BLaER1 treated with 17β-estradiol and CSF1 and Interleukin-3, amounts not matched to agents 10 nM and 100 nM (cell line): ENCODE measurements around the gene PFDN1.

Experiments used
- H3K27ac ChIP-seq, 11 experiments: shearing (Covaris generic); formaldehyde crosslinking; 2 replicates each; pipeline ENCODE4 v1.8.1; 2022
- H3K27me3 ChIP-seq, 11 experiments: shearing (Covaris generic); formaldehyde crosslinking; 2 replicates each; pipeline ENCODE4 v1.8.1; 2022
- H3K36me3 ChIP-seq, 11 experiments: shearing (Covaris generic); formaldehyde crosslinking; 2 replicates each; pipeline ENCODE4 v1.8.1; 2022
- H3K4me1 ChIP-seq, 10 experiments: shearing (Covaris generic); formaldehyde crosslinking; 2 replicates each; pipeline ENCODE4 v1.8.1; 2022
- H3K4me2 ChIP-seq, 11 experiments: shearing (Covaris generic); formaldehyde crosslinking; 2 replicates each; pipeline ENCODE4 v1.8.1; 2022
- H3K4me3 ChIP-seq, 10 experiments: shearing (Covaris generic); formaldehyde crosslinking; 2 replicates each; pipeline ENCODE4 v1.8.1; 2022
- H3K9ac ChIP-seq, 11 experiments: shearing (Covaris generic); formaldehyde crosslinking; 2 replicates each; pipeline ENCODE4 v1.8.1; 2022
- H3K9me3 ChIP-seq, 11 experiments: shearing (Covaris generic); formaldehyde crosslinking; replicated peaks in 1 of 11; 2 replicates each; pipeline ENCODE4 v1.8.1; 2022
- H4K20me1 ChIP-seq, 11 experiments: shearing (Covaris generic); formaldehyde crosslinking; 2 replicates each; pipeline ENCODE4 v1.8.1; 2022
- Cebpa-rat ChIP-seq, 11 experiments: shearing (Covaris generic); IDR thresholded peaks; 2 replicates each; pipeline ENCODE4 v1.8.1; 2022

The PFDN1 gene

DNA sequence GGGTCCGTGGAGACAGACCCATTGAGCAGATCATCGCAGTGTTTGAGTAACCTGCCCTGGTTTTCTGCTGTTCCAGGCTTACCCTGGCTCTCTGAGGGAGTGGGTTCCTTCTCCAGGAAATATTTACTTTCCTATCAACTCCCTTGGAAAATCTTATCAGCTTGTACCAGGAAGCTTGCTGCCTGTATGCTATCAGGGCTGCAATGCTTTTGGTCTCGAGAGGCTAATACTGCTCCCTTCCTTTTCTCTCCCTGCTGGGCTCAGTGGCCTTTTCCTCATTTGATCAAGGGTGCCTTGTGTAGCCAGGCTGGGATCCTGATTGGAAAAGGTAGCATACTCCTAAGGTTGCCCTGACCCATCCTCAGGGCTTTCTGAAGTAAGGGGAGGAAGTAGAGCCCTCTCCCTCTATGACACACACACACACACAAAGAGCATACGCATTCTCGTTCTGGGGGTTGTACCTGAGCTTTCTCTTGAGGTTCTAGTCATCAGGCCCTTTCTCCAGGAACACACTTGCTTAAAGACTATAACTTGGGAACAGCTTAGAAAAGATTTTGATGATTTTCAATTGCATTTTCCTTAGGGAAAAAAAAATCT lies 86.3 kb downstream of the PFDN1 start:
- no peak overlapping the region for H3K9ac ChIP-seq
- peaks cover 32 to 68% (median 54%) of the 10 kb centered on the region in 10 experiments for H3K4me1 ChIP-seq
- H3K4me3 ChIP-seq, result no peak overlapping the region
- peaks cover 0 to 99% (median 0%) of the 10 kb centered on the region in 11 experiments; a peak in 7 of 22 replicates for H4K20me1 ChIP-seq
- peaks cover 0 to 14% (median 0%) of the 10 kb centered on the region in 11 experiments; a peak in 2 of 22 replicates for H3K36me3 ChIP-seq
- 0 out of 22 replicates have a peak, but pooled peaks cover 0 to 5% (median 0%) of the 10 kb centered on the region in 11 experiments for H3K9me3 ChIP-seq
- peaks cover 0 to 16% (median 0%) of the 10 kb centered on the region in 11 experiments; a peak in 4 of 22 replicates for H3K27me3 ChIP-seq
- H3K27ac ChIP-seq, result no peak overlapping the region
- TF ChIP-seq Cebpa-rat (IDR thresholded peaks at IDR 0.05), result no peak
- peak overlapping the region in 5 of 11 experiments; percentile 17 to 83 (median 77); a peak in 7 of 22 replicates for H3K4me2 ChIP-seq

DNA sequence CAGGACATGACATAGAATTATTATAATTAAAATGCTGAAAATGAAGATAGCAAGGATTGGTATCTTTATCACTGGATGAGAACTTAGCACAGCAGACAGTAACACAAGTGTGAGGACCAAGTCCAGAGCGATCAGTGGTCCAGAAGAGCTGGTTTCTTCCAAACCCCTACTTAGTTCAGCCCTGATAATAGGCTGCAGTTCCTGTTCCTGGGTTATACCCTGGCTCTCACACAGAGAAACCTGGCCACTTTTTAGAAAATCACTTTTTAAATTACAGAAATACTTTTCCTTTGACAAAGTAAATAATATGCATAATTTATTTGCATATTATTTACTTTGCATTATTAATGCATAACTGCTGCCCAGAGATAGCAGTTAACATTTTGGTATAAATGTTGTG lies 87.6 kb downstream of the PFDN1 start:
- no peak for TF ChIP-seq Cebpa-rat (IDR thresholded peaks at IDR 0.05)
- Histone ChIP-seq H3K4me1 (peaks cover 23 to 55% (median 41%) of the 10 kb centered on the region in 10 experiments), H3K36me3 (peaks cover 0 to 26% (median 0%) of the 10 kb centered on the region in 11 experiments; a peak in 2 of 22 replicates), H3K9me3 (no peaks in the 10 kb centered on the region), H3K4me3 (no peak overlapping the region), H3K9ac (0 out of 22 replicates have a peak overlapping the region, but pooled peaks of 1 of the 11 experiments have one; percentile 10), H3K27ac (peak overlapping the region in 5 of 11 experiments; percentile 7 to 47 (median 41); a peak in 4 of 22 replicates), H3K27me3 (peaks cover 0 to 16% (median 0%) of the 10 kb centered on the region in 11 experiments; a peak in 4 of 22 replicates), H4K20me1 (peaks cover 0 to 98% (median 0%) of the 10 kb centered on the region in 11 experiments; a peak in 7 of 22 replicates), H3K4me2 (peak overlapping the region; percentile 61 to 83 (median 74))

DNA sequence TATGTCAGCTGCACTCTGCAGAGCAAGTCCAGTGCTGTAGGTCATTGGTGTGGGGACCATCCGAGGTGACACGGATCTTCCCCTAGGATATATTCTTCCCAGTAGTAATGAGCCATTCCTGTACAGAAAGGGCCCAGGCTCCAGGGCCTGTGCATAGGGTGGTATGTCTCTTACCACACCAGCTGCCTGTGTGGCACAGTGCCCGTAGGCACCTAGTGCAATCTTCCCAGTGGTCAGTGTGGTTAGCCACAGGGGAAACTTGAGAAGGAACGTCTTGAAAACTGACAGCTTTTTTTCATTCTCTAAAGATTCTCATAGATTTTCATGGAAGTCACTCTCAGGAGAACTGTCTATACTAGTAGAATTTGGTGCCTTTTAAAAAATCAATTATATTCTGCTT lies 88.1 kb downstream of the PFDN1 start:
- Histone ChIP-seq H4K20me1 (peaks cover 0 to 98% (median 0%) of the 10 kb centered on the region in 11 experiments; a peak in 7 of 22 replicates), H3K27me3 (peaks cover 0 to 16% (median 0%) of the 10 kb centered on the region in 11 experiments; a peak in 4 of 22 replicates), H3K9me3 (no peaks in the 10 kb centered on the region), H3K36me3 (peaks cover 0 to 26% (median 0%) of the 10 kb centered on the region in 11 experiments; a peak in 2 of 22 replicates), H3K4me2 (peak overlapping the region; percentile 61 to 83 (median 74)), H3K9ac (no peak overlapping the region), H3K4me1 (peaks cover 18 to 51% (median 37%) of the 10 kb centered on the region in 10 experiments), H3K27ac (peak overlapping the region in 4 of 11 experiments; percentile 28 to 47 (median 42); a peak in 5 of 22 replicates), H3K4me3 (no peak overlapping the region)
- TF ChIP-seq Cebpa-rat (IDR thresholded peaks at IDR 0.05), result peak in 7 of 11 experiments; percentile 35 to 77 (median 63); a peak in 11 of 22 replicates

DNA sequence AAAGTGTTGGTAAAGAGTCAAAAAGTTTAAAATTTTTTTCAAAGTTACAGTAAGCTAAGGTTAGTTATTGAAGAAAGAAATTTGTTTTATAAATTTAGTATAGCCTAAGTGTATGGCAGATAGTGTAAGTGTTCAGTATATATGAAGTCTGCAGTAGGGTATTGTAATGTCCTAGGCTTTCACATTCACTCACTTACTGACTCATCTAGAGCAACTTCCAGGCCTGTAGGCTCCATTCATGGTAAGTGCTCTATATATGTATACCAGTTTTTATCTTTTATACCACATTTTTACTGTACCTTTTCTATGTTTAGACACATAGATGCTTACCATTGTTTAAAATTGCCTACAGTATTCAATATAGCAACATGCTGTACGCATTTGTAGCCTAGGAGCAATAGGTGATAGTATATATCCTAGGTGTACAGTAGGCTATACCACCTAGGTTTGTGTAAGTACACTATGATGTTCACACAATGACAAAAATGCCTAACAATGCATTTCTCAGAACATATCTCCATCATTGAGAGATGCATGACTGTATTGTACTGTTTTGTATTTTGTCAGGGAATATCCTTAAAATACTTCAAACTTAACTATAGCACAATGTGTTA lies 89.4 kb downstream of the PFDN1 start:
- no peak overlapping the region for H3K9ac ChIP-seq
- no peak overlapping the region for H3K4me3 ChIP-seq
- H3K9me3 ChIP-seq, result no peaks in the 10 kb centered on the region
- peaks cover 0 to 88% (median 0%) of the 10 kb centered on the region in 11 experiments; a peak in 7 of 22 replicates for H4K20me1 ChIP-seq
- H3K36me3 ChIP-seq, result peaks cover 0 to 26% (median 0%) of the 10 kb centered on the region in 11 experiments; a peak in 2 of 22 replicates
- peaks cover 18 to 37% (median 28%) of the 10 kb centered on the region in 10 experiments for H3K4me1 ChIP-seq
- H3K4me2 ChIP-seq, result peak overlapping the region in 4 of 11 experiments; percentile 61 to 83 (median 74); a peak in 4 of 22 replicates
- no peak overlapping the region for H3K27ac ChIP-seq
- TF ChIP-seq Cebpa-rat (IDR thresholded peaks at IDR 0.05), result no peak
- peaks cover 0 to 16% (median 0%) of the 10 kb centered on the region in 11 experiments; a peak in 4 of 22 replicates for H3K27me3 ChIP-seq

DNA sequence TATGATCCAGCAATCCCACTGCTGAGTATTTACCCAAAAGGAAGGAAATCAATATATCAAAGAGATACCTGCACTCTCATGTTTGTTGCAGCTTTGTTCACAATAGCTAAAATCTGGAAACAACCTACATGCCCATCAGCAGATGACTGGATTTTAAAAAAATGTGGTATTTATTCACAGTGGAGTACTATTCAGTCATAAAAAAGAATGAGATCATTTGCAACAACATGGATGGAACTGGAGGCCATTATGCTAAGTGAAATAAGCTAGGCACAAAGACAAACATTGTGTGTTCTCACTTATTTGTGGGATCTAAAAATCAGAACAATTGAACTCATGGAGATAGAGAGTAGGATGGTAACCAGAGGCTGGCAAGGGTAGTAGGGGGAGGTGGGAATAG lies 94.8 kb downstream of the PFDN1 start:
- Histone ChIP-seq H3K36me3 (peaks cover 0 to 18% (median 0%) of the 10 kb centered on the region in 11 experiments; a peak in 2 of 22 replicates), H3K27me3 (no peaks in the 10 kb centered on the region), H3K4me2 (peak overlapping the region in 4 of 11 experiments; percentile 70 to 73 (median 70); a peak in 7 of 22 replicates), H4K20me1 (peaks cover 0 to 87% (median 0%) of the 10 kb centered on the region in 11 experiments; a peak in 4 of 22 replicates), H3K4me3 (no peak overlapping the region), H3K9me3 (no peaks in the 10 kb centered on the region), H3K4me1 (peaks cover 7 to 43% (median 32%) of the 10 kb centered on the region in 10 experiments; a peak in 18 of 20 replicates), H3K9ac (no peak overlapping the region), H3K27ac (no peak overlapping the region)
- TF ChIP-seq Cebpa-rat (IDR thresholded peaks at IDR 0.05), result no peak

DNA sequence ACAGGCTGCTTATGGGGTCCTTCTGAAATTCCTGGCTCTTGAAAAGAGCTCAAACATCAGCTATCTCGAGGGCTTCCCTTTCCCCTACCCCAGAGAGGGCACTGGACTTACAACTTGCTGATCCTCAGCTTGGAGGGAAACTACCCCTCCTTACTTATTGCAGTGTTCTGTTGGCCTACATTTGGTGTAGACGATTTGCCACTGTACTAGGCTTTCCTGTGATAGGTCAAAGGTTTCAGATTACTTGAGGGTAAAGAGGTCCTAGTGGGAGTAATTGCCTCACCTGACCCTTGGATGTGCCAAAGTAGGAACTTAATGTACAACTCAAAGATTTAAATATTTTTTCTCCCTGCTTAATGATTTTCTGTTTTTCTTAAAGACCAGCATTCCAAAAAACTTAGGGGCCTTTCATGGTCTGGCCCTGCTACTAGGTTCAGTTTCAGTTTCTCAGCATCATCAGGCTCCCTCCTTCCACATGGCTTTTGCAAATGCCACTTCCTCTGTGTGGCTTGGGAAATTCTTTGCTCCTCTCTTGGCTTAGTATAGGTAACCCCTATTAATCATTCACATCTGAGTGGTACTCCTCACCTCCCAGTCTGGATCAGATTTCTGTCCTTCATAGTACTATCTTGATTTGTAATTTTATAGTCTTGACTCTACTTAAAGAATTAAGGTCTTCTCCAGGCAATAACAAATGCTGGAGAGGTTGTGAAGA lies 95.5 kb downstream of the PFDN1 start:
- H3K4me2 ChIP-seq, result peak overlapping the region in 6 of 11 experiments; percentile 5 to 73 (median 70); a peak in 11 of 22 replicates
- peaks cover 0 to 18% (median 0%) of the 10 kb centered on the region in 11 experiments; a peak in 2 of 22 replicates for H3K36me3 ChIP-seq
- H3K4me1 ChIP-seq, result peaks cover 7 to 43% (median 32%) of the 10 kb centered on the region in 10 experiments; a peak in 18 of 20 replicates
- no peaks in the 10 kb centered on the region for H3K27me3 ChIP-seq
- no peak overlapping the region for H3K4me3 ChIP-seq
- H3K9ac ChIP-seq, result peak overlapping the region in 1 of 11 experiments; percentile 3; a peak in 1 of 22 replicates
- TF ChIP-seq Cebpa-rat (IDR thresholded peaks at IDR 0.05), result no peak
- H3K9me3 ChIP-seq, result no peaks in the 10 kb centered on the region
- peaks cover 0 to 87% (median 0%) of the 10 kb centered on the region in 11 experiments; a peak in 4 of 22 replicates for H4K20me1 ChIP-seq
- H3K27ac ChIP-seq, result peak overlapping the region in 2 of 11 experiments; percentile 1 to 12; a peak in 1 of 22 replicates

DNA sequence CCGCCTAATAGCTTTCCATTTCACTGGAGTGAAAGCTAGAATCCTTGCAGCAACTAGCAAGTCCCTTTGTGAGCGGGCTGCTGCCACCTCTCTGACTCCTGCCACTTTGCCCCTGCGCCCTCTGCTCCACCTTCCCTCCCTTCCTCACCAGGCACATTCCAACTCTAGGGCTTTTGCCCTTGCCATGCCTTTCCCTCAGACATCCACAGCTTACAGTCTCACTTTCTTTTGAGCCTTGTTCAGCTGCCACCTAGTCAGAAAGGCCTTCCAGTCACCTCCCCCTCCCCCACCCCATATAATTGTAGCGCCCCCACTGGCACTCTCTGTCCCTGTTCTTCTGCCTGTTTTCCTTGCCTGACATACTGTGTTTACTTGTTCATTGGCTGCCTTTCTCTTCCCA lies 96.9 kb downstream of the PFDN1 start:
- Histone ChIP-seq H3K27me3 (no peaks in the 10 kb centered on the region), H3K36me3 (peaks cover 0 to 6% (median 0%) of the 10 kb centered on the region in 11 experiments; a peak in 2 of 22 replicates), H3K9me3 (no peaks in the 10 kb centered on the region), H3K4me2 (peak overlapping the region in 7 of 11 experiments; percentile 53 to 87 (median 71); a peak in 14 of 22 replicates), H3K9ac (no peak overlapping the region), H4K20me1 (peaks cover 0 to 78% (median 0%) of the 10 kb centered on the region in 11 experiments; a peak in 4 of 22 replicates), H3K27ac (peak overlapping the region in 2 of 11 experiments; percentile 35 to 47; a peak in 4 of 22 replicates), H3K4me3 (no peak overlapping the region), H3K4me1 (peaks cover 7 to 43% (median 32%) of the 10 kb centered on the region in 10 experiments; a peak in 18 of 20 replicates)
- no peak for TF ChIP-seq Cebpa-rat (IDR thresholded peaks at IDR 0.05)

DNA sequence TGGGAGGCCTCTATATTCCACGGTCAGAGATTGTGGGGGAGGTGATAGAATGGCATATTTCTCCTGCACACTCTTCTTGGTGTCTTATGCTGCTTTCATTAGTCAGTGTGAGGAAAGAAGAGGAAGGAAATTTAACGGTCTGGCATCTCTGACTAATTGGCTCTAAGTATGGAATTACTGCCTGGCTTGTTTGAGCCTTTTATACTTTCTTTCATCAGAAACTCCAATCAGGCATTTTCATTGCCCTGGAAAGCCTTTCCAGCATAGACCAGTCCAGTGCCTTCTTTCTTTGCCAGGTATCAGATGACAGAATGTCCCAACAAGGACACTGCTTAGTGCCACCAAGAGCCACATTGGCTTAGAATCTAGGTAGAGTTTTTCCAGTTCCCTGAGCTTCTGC lies 97.7 kb downstream of the PFDN1 start:
- TF ChIP-seq Cebpa-rat (IDR thresholded peaks at IDR 0.05), result no peak
- Histone ChIP-seq H3K36me3 (0 out of 22 replicates have a peak, but pooled peaks cover 0 to 4% (median 0%) of the 10 kb centered on the region in 11 experiments), H3K27ac (peak overlapping the region in 4 of 11 experiments; percentile 2 to 57 (median 41); a peak in 8 of 22 replicates), H3K4me1 (peaks cover 7 to 43% (median 32%) of the 10 kb centered on the region in 10 experiments; a peak in 18 of 20 replicates), H3K9ac (peak overlapping the region in 3 of 11 experiments; percentile 27 to 40 (median 29); a peak in 4 of 22 replicates), H3K27me3 (no peaks in the 10 kb centered on the region), H3K4me3 (no peak overlapping the region), H3K9me3 (no peaks in the 10 kb centered on the region), H4K20me1 (peaks cover 0 to 72% (median 0%) of the 10 kb centered on the region in 11 experiments; a peak in 4 of 22 replicates), H3K4me2 (peak overlapping the region in 10 of 11 experiments; percentile 21 to 87 (median 62); a peak in 19 of 22 replicates)
